GM15510 (cell line): ENCODE data around the gene INSM2.

Source experiments
- POLR2A ChIP-seq: IDR thresholded peaks from 3 replicates; pipeline ENCODE4 v1.6.1; 2011; ENCODE audit warnings: borderline replicate concordance; ENCODE audit not compliant: insufficient read length; ENCODE audit errors: extremely low read depth

The INSM2 gene

GRCh38 chr14:35532783-35533356 is 1.1 kb upstream of the INSM2 start:
- TF ChIP-seq POLR2A: no peak

DNA sequence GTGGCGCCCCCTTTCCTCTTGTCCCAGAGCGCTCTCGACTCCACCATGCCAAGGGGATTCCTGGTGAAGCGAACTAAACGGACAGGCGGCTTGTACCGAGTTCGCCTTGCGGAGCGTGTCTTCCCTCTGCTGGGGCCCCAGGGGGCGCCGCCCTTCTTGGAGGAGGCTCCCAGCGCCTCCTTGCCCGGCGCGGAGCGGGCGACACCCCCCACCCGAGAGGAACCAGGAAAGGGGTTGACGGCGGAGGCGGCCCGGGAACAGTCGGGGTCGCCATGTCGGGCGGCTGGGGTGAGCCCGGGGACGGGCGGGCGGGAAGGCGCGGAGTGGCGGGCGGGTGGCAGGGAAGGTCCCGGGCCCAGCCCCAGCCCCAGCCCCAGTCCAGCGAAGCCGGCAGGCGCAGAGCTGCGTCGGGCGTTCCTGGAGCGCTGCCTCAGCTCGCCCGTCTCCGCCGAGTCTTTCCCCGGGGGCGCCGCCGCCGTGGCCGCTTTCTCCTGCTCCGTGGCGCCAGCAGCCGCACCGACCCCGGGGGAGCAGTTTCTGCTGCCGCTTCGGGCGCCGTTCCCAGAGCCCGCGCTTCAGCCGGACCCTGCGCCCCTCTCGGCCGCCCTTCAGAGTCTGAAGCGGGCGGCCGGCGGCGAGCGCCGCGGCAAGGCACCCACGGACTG is 376 bp downstream of the INSM2 start:
- TF ChIP-seq POLR2A: no peak

DNA sequence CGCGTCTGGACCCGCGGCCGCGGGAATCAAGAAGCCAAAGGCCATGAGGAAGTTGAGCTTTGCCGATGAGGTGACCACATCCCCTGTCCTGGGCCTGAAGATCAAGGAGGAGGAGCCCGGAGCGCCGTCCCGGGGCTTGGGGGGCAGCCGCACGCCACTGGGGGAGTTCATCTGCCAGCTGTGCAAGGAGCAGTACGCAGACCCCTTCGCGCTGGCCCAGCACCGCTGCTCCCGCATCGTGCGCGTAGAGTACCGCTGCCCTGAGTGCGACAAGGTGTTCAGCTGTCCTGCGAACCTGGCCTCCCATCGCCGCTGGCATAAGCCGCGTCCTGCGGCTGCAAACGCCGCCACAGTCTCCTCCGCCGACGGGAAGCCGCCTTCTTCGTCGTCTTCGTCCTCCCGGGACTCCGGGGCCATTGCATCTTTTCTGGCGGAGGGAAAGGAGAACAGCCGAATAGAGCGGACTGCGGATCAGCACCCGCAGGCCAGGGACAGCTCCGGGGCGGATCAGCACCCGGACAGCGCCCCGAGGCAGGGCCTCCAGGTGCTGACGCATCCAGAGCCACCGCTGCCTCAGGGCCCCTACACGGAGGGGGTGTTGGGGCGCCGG is 1.0 kb downstream of the INSM2 start:
- no peak for TF ChIP-seq POLR2A

GRCh38 chr14:35535483-35536112 is 1.6 kb downstream of the INSM2 start:
- no peak for TF ChIP-seq POLR2A

- no peak for TF ChIP-seq POLR2A
Measured at GRCh38 chr14:35539969-35540368, 6.0 kb downstream of the INSM2 start.

- TF ChIP-seq POLR2A: no peak
Measured at GRCh38 chr14:35543006-35543405, 9.0 kb downstream of the INSM2 start.

DNA sequence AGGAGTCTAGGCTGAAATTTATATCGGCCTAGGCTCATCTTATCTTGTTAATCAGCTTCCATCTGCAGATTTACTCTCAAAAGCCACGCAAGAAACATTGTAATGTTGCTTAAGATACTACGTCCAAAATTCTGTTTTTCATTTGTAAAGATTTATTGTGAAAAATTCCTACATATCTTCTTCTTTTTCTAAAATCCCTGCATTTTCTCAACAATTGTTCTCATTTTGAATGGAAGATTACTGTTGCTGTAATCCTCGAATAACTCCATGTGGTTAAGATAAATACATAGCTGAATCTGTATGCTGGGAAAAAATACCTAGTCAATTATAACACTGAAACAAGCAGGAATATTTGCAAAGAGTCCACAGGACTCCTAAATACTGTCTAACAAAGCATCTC is 15.6 kb downstream of the INSM2 start:
- TF ChIP-seq POLR2A: no peak

DNA sequence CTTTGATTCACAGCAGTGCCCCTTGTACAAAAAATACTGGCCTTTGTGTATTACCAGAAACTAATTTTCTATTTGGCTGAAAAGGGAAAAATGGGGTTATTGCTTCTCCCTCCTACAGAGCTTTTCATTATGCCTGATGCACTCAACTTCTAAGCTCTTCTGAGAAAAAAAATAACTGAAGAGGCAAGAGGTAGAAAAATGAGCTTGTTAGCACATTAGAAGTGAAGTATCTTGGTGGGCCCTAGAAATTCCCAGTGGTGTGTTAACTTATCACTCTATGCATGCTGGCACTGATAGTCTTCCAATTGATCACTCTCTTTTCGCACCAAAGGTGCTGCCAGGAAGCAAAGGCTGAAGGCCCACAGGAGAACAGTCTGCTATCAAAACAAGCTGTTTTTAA is 17.1 kb downstream of the INSM2 start:
- TF ChIP-seq POLR2A: no peak

DNA sequence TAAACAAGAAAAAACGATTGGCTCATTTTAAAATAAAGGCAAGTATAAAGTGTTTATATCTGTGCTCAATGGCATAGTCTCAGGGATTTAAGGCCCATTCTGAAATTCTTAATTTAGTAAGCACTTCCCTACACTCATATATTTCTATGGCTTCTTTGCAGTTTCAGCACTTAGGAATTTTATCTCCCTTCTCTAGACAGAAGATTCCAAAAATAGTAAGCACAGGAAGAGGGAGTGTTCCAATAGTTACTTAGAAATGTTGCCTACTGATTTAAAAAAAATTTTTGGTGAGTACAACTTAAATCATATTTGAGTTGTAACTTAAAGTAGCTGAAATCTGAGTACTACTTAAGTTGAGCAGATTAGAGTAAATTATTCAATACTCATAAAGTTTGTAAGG is 19.8 kb downstream of the INSM2 start:
- TF ChIP-seq POLR2A: no peak

GRCh38 chr14:35556548-35556947 is 22.6 kb downstream of the INSM2 start:
- no peak for TF ChIP-seq POLR2A

DNA sequence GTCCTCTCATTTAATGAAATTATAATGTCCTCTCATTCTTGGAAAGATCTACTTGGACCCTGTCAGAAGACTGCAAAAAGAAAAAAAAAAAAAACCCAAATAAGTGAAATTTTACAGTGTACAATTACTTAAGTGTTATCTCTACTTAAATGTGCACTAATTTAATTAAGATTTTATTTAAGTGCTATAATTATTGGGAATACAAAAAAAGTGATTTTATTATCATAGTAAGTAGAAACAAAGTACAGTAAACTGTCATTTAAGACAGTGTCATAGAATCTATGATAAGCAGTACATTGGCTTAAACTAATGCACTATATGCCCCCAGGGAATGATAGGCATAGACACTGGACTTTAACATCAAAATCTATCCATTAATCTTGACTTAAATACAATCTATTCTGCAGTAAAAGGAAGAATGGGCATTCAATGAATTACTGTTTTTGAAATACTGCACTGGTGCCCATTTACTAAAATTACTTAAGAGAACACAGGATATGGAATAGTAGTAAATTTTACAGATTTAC is 23.3 kb downstream of the INSM2 start:
- no peak for TF ChIP-seq POLR2A

DNA sequence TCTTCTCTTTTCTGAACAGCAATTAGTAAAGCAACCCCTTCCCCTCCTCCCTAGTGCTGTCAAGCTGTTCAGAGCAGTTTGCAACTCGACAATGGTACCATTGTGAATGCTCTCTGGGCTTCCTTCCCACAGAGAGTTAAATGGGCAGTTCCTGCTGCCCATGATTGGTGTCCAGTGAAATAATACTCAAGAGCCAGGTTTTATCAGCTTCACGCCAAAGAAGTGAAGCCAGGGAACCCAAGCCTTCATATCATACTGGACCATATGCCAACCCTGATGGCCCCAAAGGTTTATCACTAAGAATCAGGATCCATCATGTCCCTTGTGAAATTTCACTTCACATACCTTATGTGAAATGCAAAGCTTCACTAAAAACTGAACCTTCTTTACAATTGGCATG is 24.7 kb downstream of the INSM2 start:
- TF ChIP-seq POLR2A: no peak

- TF ChIP-seq POLR2A: no peak
Measured at GRCh38 chr14:35565871-35566464, 32.0 kb downstream of the INSM2 start.

DNA sequence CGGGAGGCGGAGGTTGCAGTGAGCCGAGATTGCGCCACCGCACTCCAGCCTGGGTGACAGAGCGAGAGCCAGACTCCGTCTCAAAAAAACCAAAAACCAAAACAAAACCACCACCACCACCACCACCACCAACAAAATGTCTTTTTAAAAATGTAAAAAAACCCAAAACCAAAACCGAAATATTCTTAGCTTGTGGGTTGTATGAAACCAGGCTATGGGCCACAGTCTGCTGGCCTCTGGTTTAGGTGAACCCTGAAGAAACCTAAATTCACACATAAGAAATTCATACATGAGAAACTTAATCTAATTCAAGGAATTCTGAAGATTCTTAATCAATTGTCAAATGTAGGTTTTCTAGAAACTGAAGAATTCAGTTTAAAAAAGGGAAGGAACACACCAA is 37.6 kb downstream of the INSM2 start:
- TF ChIP-seq POLR2A: no peak

DNA sequence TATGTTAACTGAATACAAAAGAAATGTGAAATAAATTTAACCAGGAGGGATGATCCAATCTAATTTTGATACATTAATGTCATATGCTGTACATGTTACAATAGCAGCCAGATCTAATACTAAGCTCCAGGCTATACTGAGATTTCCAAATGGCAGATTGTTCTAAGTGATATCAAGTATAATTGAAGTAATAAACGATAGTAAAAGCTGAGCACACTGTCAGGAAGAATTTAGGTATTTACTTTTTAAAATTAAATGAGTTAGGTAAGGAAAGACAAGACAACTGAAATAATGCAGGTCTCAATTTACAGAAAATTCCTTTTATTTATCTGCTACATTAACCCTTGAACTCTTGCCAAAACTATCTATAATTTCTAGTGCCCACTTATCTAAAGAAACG is 39.9 kb downstream of the INSM2 start:
- TF ChIP-seq POLR2A: no peak
